Neural crest cell (in vitro differentiated cells): ENCODE results near the gene FSD1. TPM values are rescaled to one million over a fixed set of nuclear protein-coding genes. Genes with fewer than 3 reads are reported as not detected.

Experiments used
- DNase-seq: peaks from one replicate; pipeline ENCODE4 v3.0.0; 2021; ENCODE audit warnings: low read depth, mixed read lengths, low spot score
- H3K27ac Mint-ChIP-seq: one replicate; pipeline ENCODE4 v1.8.0; 2021; ENCODE audit warnings: mild to moderate bottlenecking, mixed read lengths; ENCODE audit not compliant: unreplicated experiment
- H3K27me3 Mint-ChIP-seq: 2 replicates; pipeline ENCODE4 v1.8.0; 2021; ENCODE audit warnings: low read depth, mild to moderate bottlenecking, mixed read lengths
- H3K36me3 Mint-ChIP-seq: 2 replicates; pipeline ENCODE4 v1.8.0; 2021; ENCODE audit warnings: low read depth, mild to moderate bottlenecking, mixed read lengths
- H3K4me1 Mint-ChIP-seq: 2 replicates; pipeline ENCODE4 v1.8.0; 2021; ENCODE audit warnings: mixed read lengths
- H3K4me3 Mint-ChIP-seq: one replicate; pipeline ENCODE4 v1.8.0; 2021; ENCODE audit warnings: mild to moderate bottlenecking, mixed read lengths
- H3K9me3 Mint-ChIP-seq: 2 replicates; pipeline ENCODE4 v1.8.0; 2021; ENCODE audit warnings: mixed read lengths
- CTCF ChIP-seq: fragments of 200-600 bp; sonication (generic); conservative IDR thresholded peaks from 2 replicates; pipeline ENCODE4 v1.5.0; 2021; ENCODE audit warnings: antibody characterized with exemption, mild to moderate bottlenecking
- total RNA-seq: library from RNA; stranded (reverse); gene quantifications from 2 replicates; pipeline ENCODE4 v1.2.1, GENCODE V29; 2021

The FSD1 gene
- total RNA-seq, 1 donor from 2014 or later: 51.9 TPM

DNA sequence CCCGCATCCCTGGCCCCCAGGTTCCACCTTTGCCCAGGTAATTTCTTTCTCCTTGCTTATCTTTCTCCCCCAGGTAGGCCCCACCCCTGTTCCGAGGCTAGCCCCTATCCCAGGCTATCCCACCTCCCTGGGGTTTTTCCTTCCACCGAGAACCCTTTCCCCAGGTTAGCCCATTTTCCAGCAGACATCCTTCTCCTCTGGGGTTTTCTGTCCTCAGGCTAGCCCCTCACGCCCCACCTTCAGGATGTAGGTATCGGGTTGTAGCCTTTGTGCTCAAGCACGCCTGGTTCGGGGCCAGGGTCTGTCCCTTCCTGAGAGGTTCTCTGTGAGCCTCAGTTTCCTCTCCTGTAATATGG is 837 bp downstream of the FSD1 start:
- peaks cover 12% of the 10 kb centered on the region for H3K4me1 Mint-ChIP-seq
- no peaks in the 10 kb centered on the region for H3K9me3 Mint-ChIP-seq
- no peak overlapping the region for H3K27ac Mint-ChIP-seq
- DNase-seq: no peak
- no peaks in the 10 kb centered on the region for H3K27me3 Mint-ChIP-seq
- no peak for TF ChIP-seq CTCF
- H3K36me3 Mint-ChIP-seq: no peaks in the 10 kb centered on the region
- H3K4me3 Mint-ChIP-seq: peak overlapping the region; percentile 74

DNA sequence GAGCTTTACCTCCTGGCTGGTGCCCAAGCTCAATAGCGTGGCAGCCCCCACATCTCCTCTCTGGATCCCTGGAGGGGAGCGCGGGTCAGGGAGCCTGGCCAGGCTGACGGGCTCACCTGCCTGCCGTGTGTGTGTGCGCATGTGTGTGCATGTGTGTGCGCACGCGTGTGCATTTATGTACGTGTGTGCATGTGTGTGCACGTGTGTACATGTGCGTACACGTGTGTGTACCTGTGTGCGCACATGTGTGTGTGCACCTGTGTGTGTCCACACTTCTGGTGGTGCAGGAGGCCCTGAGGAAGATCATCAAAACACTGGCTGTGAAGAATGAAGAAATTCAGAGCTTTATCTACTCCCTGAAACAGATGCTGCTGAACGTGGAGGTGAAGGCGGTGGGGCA is 1.3 kb downstream of the FSD1 start:
- H3K36me3 Mint-ChIP-seq: no peaks in the 10 kb centered on the region
- no peaks in the 10 kb centered on the region for H3K27me3 Mint-ChIP-seq
- peak overlapping the region; percentile 74 for H3K4me3 Mint-ChIP-seq
- H3K27ac Mint-ChIP-seq: no peak overlapping the region
- DNase-seq: no peak
- TF ChIP-seq CTCF: no peak
- H3K9me3 Mint-ChIP-seq: no peaks in the 10 kb centered on the region
- peaks cover 12% of the 10 kb centered on the region for H3K4me1 Mint-ChIP-seq

DNA sequence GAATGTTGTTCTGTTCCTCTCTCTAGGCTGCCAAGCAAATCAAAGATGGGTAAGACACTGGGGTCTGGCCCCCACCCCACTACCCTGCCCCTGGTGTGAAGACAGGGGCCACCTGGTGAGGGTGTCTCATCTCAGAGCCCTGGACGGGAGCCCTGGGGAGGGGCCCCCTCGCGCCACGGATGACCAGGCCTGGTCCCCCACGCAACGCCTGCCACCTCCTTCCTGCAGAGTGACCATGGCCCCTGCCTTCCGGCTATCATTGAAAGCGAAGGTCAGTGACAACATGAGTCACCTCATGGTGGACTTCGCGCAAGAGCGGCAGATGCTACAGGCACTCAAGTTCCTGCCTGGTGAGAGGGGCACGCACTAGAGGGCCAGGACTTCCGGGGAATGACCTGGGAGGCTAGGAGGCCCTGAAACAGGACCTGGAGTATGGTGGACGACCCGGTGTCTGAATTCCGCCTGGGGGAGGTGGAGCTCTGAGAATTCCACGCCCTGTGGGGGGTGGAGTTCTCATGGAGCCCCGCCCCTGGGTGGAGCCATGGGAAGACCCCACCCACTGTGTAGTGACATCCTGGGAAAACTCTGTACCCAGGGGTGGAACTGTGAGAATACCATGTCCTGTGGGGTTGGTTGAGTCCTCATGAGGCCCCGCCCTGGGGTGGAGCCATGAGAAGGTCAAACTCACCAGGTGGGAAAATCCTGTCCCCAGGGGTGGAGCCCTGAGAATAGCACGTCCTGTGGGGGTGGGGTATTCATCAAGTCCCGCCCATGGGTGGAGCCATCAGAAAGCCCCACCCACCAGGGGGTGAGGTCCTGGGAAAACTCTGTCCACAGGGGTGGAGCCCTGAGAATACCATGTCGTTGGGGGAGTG is 6.1 kb downstream of the FSD1 start:
- no peak overlapping the region for H3K27ac Mint-ChIP-seq
- no peak for TF ChIP-seq CTCF
- no peaks in the 10 kb centered on the region for H3K4me1 Mint-ChIP-seq
- no peaks in the 10 kb centered on the region for H3K9me3 Mint-ChIP-seq
- H3K4me3 Mint-ChIP-seq: no peak overlapping the region
- no peak for DNase-seq
- H3K27me3 Mint-ChIP-seq: no peaks in the 10 kb centered on the region
- H3K36me3 Mint-ChIP-seq: peaks cover 3% of the 10 kb centered on the region

GRCh38 chr19:4313847-4314490 is 9.6 kb downstream of the FSD1 start:
- no peaks in the 10 kb centered on the region for H3K4me1 Mint-ChIP-seq
- H3K27me3 Mint-ChIP-seq: no peaks in the 10 kb centered on the region
- H3K4me3 Mint-ChIP-seq: no peak overlapping the region
- no peak for TF ChIP-seq CTCF
- DNase-seq: no peak
- no peaks in the 10 kb centered on the region for H3K9me3 Mint-ChIP-seq
- peaks cover 14% of the 10 kb centered on the region for H3K36me3 Mint-ChIP-seq
- no peak overlapping the region for H3K27ac Mint-ChIP-seq

DNA sequence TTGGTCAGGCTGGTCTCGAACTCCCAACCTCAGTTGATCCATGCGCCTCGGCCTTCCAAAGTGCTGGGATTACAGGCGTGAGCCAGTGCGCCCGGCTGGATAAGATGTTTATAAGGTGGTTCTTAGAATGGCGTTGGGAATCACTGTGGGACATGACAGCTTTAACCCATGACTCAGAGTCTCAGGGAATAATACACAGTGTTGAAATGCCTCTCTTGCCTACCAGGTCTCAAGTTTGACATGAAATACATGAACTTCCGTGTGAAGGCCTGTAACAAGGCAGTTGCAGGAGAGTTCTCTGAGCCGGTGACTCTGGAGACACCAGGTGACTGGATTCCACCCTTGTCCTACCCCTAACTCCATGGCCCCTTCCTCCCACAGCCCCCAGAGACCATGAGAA is 12.6 kb downstream of the FSD1 start:
- DNase-seq: no peak
- H3K4me3 Mint-ChIP-seq: no peak overlapping the region
- no peak for TF ChIP-seq CTCF
- no peaks in the 10 kb centered on the region for H3K4me1 Mint-ChIP-seq
- peaks cover 15% of the 10 kb centered on the region for H3K9me3 Mint-ChIP-seq
- H3K27me3 Mint-ChIP-seq: no peaks in the 10 kb centered on the region
- H3K36me3 Mint-ChIP-seq: peaks cover 28% of the 10 kb centered on the region
- no peak overlapping the region for H3K27ac Mint-ChIP-seq
